Mammary epithelial cell (primary cell): ENCODE results near the gene EPB41L5.

Experiments used
- CTCF ChIP-seq, 2 donors: IDR thresholded peaks in 1 of 2; conservative IDR thresholded peaks in 1 of 2; 2 replicates each; pipeline ENCODE4 v1.5.1; 2011 to 2012; ENCODE audit warnings: inconsistent platforms in 2 of 2, low read length in 2 of 2, mild to moderate bottlenecking in 2 of 2, control low read depth in 1 of 2, low read depth in 1 of 2; ENCODE audit not compliant: insufficient read depth in 1 of 2; ENCODE audit errors: extremely low read depth in 1 of 2
- EZH2 ChIP-seq: IDR thresholded peaks from 2 replicates; pipeline ENCODE4 v1.6.1; 2012; ENCODE audit warnings: low read length, inconsistent platforms, borderline replicate concordance

DNA sequence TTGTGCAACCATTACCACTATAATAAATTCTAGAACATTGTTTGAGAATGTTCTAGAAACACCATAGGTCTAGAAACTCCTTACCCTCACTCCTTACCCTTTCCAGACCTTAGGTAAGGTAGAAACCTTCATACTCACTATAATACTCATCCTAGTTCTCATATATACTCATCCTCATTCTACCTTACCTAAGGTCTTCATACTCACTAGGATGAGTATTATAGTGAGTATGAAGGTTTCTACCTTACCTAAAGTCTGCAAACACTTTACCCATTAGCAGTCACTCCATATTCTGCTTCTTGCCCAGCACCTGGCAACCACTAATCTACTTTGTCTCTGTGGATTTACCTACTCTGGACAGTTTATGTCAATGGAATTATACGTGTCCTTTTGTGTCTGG is 135.4 kb downstream of the EPB41L5 start:
- TF ChIP-seq CTCF (conservative IDR thresholded peaks at IDR 0.05 in 1 of 2, IDR thresholded peaks at IDR 0.05 in 1 of 2; ENCODE audit: extremely low read depth in 1 of 2, insufficient read depth in 1 of 2, low read depth in 1 of 2, low read length in 2 of 2) (no peak), EZH2 (no peak)
